ENCODE measurements around the gene HIC1.

The HIC1 gene

GRCh38 chr17:2060385-2060658 is 5.4 kb downstream of the HIC1 start:
- no peak for DNase-seq (ENCODE audit: low spot score)

DNA sequence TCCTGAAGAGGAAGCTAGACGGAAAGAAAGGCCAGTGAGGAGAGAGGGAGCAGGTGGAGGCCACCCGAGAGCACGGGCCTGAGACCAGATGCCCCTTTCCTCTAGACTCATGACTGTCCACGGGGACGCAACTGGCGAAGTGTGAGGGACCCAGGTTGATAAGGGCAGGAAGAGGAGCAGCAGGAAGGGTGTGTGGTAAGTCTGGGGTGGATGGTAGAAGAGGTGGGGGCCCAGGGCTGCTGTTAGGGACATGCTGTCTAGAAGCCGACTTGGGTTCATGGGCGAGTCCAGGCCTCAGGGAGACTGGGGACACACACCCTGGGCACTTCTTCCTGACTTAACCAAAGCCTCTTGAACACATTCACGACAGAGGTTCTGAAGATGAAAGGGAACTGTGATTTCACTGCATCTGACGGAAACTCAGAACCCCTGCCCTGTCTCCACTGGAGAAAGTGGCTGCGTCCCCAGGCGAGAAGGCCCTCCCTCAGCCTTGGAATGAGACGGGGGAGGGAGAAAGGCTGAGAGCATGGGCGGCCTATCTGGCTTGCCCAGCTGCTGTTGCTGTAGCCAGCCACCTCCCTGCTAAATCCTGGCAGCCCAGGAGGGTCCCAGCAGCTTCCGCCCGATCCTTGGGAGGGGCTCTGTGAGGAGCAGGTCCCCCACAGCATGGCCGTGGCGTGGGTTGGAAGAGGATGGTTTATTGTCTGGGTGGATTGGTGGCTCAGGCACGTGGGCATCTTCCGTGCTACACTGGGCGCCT is 6.0 kb downstream of the HIC1 start:
- no peak for DNase-seq (ENCODE audit: low spot score)

GRCh38 chr17:2061441-2061958 is 6.6 kb downstream of the HIC1 start:
- DNase-seq (ENCODE audit: low spot score), result no peak

GRCh38 chr17:2062571-2063183 is 7.8 kb downstream of the HIC1 start:
- no peak for DNase-seq (ENCODE audit: low spot score)

DNA sequence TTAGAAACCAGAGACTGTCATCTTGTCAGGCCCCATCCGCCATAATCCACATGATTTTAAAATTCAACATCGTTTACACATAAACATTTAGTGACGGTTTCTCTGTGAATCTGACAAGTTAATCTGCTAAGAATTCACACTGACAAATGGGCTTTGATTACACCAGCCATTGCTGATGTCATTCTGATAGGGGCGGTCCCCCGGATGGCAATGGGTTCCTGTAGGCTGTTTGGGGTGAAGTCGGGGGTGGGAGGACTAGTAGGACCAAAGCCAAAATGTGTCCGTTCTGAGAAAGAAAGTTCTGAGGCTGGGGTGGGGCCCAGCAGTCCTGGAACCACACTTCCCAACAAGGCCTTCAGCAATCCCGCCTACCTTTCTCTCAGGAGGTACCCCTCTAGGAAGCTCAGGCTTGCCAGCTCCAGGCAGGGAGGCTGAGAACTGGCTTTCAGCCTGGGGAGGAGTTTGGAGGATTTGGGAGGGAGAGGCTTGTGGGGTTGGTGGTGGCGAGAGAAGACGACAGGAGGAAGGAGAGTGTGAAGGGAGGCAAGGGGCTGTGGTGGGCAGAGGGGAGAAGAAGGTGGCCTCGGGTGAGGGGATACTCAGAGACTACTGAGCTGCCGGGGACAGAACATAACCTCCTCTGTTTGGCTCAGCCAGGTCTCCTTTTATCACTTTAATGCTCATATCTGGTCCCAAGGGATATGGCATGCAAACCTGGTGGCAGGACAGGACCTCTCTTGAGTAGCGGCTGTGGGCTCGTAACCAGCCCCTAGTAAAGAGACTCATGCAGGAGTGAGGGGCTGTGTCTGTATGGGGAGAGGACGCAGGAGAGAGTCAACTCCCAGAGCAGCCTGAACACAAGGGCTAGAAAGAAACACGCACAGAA is 8.6 kb downstream of the HIC1 start:
- no peak for DNase-seq (ENCODE audit: low spot score)

- no peak for DNase-seq (ENCODE audit: low spot score)
Observed at GRCh38 chr17:2064147-2064489, 9.2 kb downstream of the HIC1 start.

DNA sequence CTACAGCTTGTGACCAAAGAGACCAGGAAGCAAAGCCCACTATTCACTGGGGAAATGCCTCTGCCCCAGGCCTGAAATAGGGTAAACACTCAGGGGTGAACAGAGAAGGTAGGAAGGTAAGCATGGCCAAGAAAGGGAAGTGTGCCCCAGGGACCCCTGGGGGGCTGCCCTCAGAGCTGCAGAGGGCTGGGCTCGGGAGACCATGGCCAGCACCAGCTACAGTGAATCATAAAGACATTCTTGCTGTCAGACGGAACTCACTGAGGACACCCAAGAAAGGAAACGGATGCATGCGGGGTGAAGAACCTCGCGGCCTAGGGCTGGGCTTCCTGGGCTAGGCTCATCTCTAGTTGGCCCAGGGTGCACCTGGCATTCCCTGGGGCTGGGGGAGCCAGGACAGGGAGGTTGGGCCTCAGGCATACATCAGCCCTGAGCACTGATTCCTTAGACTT is 9.6 kb downstream of the HIC1 start:
- DNase-seq (ENCODE audit: low spot score), result no peak

DNA sequence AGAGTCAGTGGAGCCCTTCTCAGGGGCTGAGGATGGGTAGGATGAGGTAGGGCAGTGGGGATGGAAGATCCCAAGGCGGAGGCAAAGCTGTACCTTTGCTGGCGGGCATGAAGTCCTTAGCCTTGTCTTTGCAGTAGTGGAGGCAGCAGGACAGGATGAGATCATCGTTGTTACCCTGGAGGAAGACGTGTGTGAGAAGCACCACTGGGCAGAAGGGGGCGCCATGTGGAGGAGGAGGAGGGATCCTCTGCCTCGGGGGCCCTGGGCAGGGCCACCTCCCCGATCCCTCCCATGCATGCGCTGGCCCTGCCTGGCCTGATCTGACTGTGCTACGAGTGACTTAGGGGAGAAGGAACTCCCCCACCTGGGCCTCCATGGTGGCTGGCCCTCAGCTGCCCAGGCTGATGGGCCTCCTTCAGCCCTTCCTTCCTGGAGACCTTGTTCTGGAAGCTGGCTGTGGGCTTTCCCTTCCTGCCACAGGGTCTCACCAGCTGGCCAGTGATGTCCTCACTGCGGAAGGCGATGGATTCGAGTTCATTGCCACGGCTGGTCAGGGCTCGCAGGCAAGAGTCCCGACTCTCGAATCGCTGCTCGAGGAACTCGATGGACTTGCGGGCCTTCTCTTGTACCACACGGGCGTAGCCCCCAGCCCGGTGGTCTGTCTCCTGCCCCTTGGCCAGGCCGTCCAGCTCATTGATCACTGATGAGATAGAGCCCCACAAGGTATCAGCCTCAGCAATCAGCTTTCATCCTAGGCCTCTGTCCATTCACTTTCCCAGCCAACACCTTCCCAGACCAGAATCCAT is 10.3 kb downstream of the HIC1 start:
- no peak for DNase-seq (ENCODE audit: low spot score)

- no peak for DNase-seq (ENCODE audit: low spot score)
Observed at GRCh38 chr17:2065949-2066400, 11.1 kb downstream of the HIC1 start.

DNA sequence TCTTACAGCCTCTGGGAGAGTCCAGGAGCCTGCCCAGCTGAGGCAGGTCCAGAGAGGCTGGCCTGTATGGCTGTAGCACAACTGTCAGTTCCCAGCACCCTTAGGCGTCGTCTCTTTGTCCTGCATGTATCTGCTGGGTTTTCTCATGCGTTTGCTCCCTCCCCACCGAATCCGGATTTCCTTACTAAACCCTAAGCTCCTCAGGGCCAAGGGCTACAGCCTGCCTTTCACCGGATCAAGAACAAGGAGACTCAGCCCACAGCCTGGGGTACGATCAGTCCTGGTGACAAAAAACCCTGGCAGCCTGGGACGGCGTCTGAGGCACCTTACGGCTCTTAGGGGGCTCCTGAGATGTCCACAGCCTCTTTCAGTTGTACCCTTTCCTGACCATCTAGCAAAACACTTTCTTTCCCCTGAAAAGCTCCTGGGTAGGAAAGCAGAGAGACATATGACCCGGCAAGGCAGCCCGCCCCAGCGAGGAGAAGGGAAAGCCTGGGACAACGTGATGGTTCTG is 12.2 kb downstream of the HIC1 start:
- DNase-seq (ENCODE audit: low spot score), result no peak

DNA sequence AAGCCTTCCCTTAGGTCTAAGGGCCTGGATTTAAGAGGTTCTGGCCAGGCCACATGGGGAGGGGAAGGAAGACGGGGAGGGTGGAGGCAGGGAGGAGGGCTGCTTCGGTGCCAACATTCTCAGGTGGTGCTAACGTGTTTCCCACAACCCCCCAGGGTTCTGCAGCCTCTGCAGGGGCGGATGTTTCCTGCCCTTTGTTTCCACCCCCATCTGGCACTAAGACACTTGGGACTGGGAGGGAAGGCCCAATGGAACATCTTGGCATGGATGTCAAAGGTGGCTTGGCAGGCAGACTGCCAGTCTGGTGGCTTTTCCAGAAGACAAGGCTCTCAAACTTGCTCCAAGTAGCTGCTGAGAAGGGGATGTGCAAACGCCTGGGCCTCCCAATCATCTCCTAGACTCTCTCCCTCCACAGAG is 12.7 kb downstream of the HIC1 start:
- no peak for DNase-seq (ENCODE audit: low spot score)

DNA sequence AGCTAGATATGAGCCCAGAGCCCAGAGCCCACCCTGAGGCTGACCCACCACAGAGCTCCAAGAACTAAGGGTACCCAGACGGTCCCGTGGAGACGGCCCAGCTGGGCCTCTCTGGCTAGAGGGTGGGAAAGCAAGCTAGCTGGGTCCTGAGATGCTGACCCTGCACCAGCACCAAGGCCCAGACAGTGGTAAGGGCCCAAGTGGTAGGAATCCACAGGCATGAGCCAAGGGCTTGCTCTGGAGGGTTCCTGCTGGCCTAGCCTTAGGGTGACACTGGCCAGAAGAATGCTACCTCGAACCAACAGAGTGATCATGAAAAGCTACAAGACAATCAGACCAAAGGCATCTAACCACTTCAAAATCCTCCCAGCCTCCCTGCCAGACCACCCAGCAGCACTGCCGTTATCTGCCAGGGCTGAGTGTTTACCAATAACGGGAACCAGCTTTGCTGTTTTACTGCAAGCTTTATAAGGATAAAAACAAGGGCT is 13.2 kb downstream of the HIC1 start:
- DNase-seq (ENCODE audit: low spot score), result no peak

DNA sequence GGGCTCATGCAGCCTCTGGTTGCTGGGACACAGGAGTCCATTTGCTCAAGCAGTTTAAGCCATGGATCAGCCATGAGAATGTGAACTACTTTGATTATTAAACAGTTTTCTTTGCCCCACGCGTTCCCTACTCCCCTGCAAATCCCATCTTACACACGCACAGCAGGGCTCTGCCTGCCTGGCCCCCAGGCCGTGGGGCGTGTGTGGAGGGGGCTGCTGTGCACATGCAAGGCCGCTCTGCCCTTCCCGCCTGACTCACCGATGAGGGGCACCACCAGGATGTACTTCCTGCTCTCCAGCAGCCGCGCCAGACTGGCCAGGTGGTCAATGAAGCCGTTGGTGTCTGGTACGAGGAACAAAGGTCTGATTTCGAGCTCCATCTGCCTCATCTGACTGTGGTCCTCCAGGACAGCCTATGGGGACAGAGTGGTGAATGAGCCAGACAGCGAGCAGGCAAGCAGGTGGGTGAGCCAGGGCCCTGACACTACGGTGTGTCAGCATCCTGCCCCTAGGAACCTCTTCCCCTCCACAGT is 13.7 kb downstream of the HIC1 start:
- DNase-seq (ENCODE audit: low spot score), result no peak

DNA sequence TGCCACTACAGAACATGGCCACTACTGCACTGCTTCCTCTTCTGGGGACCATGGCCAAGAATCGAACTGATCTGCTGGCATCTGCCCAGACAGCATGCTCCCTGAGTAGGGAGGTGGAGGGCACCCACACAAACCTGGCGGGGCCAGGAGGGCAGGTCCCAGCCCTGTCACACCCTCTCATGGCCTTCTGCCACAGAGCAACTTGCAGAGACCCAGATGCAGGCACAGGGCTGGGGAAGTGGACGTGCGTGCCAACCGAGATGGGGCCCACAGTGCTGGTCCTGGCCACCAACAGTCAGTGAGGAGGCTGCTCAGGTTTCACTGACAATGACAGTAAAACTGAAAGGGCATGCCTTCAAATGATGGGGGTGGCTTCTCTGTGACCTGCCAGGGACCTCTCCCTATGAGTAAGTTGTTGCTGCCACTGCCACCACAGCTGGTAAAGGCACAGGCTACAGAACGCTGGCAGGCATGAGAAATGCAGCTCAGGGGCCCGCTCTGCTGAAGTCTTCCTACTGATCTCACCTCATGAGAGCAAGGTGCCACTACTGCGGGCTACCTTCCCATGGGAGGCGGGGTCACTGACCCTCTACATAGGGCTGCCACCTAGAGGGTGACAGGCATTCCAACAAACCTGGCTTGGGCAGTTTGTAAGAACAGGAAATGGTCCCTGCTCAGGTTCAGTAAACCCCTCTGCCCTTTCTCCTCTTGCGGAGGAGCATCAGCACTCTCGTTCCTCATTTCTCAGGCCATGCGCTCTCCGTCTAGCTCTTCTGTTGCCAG is 15.5 kb downstream of the HIC1 start:
- DNase-seq (ENCODE audit: low spot score), result no peak

GRCh38 chr17:2071024-2071385 is 16.1 kb downstream of the HIC1 start:
- DNase-seq (ENCODE audit: low spot score), result no peak

DNA sequence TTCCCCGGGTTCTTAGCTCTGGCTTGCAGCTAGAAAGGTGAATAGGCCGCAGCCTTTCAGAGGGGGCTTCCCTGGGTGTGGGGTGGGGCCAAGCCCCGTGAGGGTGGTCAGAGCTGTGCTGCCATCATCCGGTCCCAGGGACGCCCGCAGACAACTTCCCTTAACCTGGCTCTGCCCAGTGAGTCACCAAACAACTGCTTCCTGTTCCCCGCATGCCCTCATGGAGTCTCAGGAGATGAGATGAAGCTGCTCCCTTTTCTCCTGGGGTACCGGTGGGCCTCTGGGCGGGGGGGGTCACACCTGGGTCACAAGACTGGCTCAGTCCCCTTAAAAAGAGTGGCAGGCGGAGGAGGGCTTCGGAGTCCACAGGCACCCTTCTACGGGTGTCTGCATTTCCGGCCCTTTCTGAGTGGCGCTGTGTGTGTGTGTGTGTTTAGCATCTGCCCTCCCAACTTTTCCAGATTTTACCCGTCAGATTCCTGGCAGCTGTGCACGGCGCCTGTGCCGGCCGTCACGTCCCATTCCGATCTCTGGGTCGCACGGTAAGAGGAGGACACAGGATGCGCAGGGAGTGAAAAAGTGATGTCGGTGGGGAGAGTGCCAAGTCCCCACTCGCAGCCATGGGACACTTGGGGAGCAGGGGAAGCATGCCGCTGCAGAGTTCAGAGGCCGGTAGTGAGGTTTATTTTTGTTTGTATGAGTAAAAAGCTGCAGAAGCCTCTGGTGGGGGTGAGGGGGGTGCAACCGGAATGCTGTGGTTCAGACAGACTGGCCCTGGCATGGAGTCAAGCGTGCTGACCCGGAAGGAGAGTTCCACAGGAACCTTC is 16.8 kb downstream of the HIC1 start:
- DNase-seq (ENCODE audit: low spot score), result no peak

- no peak for DNase-seq (ENCODE audit: low spot score)
Observed at GRCh38 chr17:2074919-2075318, 20.0 kb downstream of the HIC1 start.

GRCh38 chr17:2075336-2076086 is 20.6 kb downstream of the HIC1 start:
- DNase-seq (ENCODE audit: low spot score), result no peak

Data from Ammon's horn (tissue), 1 donor.